Measurements from ENCODE around the gene DMRTA1. TPM values are rescaled to one million over a fixed set of nuclear protein-coding genes. Genes with fewer than 3 reads are reported as not detected.
"Not testable (repeated sequence)": the region's sequence is repeated elsewhere in the genome, so short reads cannot be mapped to it uniquely, and the experiment has no call there.

The DMRTA1 gene, protein sequence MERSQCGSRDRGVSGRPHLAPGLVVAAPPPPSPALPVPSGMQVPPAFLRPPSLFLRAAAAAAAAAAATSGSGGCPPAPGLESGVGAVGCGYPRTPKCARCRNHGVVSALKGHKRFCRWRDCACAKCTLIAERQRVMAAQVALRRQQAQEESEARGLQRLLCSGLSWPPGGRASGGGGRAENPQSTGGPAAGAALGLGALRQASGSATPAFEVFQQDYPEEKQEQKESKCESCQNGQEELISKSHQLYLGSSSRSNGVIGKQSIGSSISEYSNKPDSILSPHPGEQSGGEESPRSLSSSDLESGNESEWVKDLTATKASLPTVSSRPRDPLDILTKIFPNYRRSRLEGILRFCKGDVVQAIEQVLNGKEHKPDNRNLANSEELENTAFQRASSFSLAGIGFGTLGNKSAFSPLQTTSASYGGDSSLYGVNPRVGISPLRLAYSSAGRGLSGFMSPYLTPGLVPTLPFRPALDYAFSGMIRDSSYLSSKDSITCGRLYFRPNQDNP
- not detected for total RNA-seq

DNA sequence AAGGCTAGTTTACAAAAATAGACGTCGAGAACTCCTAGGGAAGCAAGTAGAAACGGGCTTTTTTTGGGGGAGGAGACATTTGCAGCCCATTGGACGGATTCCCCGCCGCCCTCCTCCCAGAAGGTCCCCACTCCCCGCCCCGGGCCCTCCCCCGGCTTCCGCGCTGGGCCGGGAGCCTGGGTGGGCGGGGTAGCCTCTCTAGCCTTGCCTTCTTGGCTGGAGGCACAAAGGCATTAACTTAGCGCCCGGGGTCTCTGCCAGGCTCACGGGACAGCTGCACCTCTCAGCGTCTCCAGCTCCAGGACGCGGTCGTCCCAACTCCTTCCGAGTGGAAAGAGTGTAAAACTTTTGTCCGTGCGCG lies at the start of gene DMRTA1:
DMRTA1 (plus strand) TSS at position 236 of the 361 bp plus-strand sequence. CDS start 242 bp downstream, outside the sequence.
- no peak within 1 kb of the TSS for H3K27ac Mint-ChIP-seq
- ATAC-seq: peak; percentile 27
- peaks cover 2% of the 10 kb centered on the region for H3K36me3 Mint-ChIP-seq (ENCODE audit: low read depth)
- H3K9me3 Mint-ChIP-seq (ENCODE audit: insufficient read depth): no peaks in the 10 kb centered on the region
- H3K4me3 Mint-ChIP-seq: peak within 1 kb of the TSS; percentile 31
- ChIA-PET POLR2A (no interaction called here), CTCF (interaction anchor here (1.7 kb wide), 1 partner anchor 203 kb away, joined by 5 read pairs; no protein-coding TSS in a partner anchor)
- DNase-seq: no peak
- H3K27me3 Mint-ChIP-seq (ENCODE audit: low read depth): peaks cover 42% of the 10 kb centered on the region
- H3K4me1 Mint-ChIP-seq (ENCODE audit: low read depth): peaks cover 5% of the 10 kb centered on the region

DNA sequence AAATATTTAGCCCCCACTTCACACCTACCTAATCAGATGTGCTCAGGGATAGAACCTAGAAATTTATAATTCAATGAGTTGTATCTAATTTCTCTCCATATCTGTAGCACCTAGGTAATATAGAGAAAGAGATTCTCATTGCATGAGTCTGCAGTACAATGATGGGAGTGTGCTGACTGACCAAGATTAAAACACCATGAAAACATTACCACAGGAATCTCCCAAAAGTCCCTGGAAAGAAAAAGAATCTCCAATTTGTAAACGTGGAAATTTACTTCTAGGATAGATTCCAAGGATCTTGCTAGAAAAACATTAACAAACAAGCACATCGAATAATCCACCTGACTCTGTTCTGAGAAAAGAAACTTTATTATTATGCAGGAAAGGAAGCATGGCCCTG lies 45.0 kb upstream of the DMRTA1 start:
- no peak for DNase-seq
- Mint-ChIP-seq H3K27ac (no peak overlapping the region), H3K27me3 (ENCODE audit: low read depth) (no peaks in the 10 kb centered on the region), H3K4me1 (ENCODE audit: low read depth) (no peaks in the 10 kb centered on the region), H3K36me3 (ENCODE audit: low read depth) (no peaks in the 10 kb centered on the region), H3K4me3 (no peak overlapping the region), H3K9me3 (ENCODE audit: insufficient read depth) (no peaks in the 10 kb centered on the region)
- ChIA-PET POLR2A (no interaction called here), CTCF (no interaction called here)
- ATAC-seq: no peak

DNA sequence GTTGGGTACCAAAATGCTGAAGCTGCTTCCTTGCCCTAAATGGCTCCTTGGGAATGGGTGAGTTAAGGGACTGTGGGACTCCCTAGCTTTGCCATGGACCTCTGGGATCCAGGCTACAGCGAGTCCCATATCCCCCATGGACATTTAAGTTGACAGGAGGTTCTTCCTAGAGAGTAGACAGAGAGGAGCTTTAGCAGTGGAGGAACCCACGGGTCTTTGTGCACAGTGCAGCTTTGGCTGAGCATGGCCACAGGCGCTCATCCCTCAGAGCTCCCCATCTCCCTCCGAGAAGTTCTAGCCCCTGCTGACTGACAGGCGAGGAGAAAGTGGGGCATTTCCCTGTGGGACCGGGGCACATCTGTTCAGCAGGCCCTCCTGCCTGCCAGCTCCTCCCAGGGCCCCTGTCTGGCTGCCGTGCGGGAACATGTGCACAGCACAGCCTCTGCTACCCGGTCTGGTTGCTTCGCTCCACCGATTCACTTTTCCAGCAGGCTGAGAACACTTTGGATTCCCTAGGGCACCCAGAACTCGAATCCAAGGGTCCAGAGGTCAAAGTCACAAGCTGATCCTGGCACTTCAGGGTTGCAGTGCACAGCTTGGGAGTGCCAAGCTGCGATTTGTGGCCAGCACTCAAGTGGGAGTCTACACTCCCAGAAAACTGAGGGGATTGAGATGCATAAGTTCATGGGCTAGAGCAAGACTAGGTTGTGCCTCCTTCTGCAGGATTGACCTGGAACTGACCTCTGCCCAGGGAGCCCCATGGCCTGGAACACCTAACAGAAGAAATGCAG lies 40.6 kb upstream of the DMRTA1 start:
- Mint-ChIP-seq H3K9me3 (ENCODE audit: insufficient read depth) (no peaks in the 10 kb centered on the region), H3K4me1 (ENCODE audit: low read depth) (no peaks in the 10 kb centered on the region), H3K27ac (no peak overlapping the region), H3K27me3 (ENCODE audit: low read depth) (no peaks in the 10 kb centered on the region), H3K4me3 (no peak overlapping the region), H3K36me3 (ENCODE audit: low read depth) (no peaks in the 10 kb centered on the region)
- CTCF ChIA-PET: no interaction called here
- POLR2A ChIA-PET: no interaction called here
- DNase-seq: no peak
- ATAC-seq: no peak

DNA sequence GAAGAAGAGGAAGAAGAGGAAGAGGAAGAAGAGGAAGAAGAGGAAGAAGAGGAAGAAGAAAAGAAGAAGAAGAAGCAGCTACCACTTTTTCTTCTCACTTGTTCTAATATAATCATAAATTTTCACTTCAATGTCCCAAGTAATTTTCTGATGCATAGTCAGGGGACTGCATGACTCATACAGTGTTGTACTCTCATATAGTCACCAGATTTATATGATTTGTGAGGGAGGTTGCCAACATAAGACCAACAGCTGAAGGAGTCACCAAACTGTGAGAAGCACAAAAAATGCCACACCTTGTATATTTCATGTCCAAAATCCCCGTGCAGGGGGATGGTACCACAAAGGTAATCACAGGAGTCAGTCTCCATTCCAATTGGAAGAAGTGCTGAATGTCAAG lies 32.7 kb upstream of the DMRTA1 start:
- DNase-seq (no peak), ATAC-seq (no peak)
- Mint-ChIP-seq H3K36me3 (ENCODE audit: low read depth) (no peaks in the 10 kb centered on the region), H3K9me3 (ENCODE audit: insufficient read depth) (no peaks in the 10 kb centered on the region), H3K27ac (no peak overlapping the region), H3K27me3 (ENCODE audit: low read depth) (no peaks in the 10 kb centered on the region), H3K4me3 (no peak overlapping the region), H3K4me1 (ENCODE audit: low read depth) (no peaks in the 10 kb centered on the region)
- ChIA-PET CTCF (no interaction called here), POLR2A (no interaction called here)

DNA sequence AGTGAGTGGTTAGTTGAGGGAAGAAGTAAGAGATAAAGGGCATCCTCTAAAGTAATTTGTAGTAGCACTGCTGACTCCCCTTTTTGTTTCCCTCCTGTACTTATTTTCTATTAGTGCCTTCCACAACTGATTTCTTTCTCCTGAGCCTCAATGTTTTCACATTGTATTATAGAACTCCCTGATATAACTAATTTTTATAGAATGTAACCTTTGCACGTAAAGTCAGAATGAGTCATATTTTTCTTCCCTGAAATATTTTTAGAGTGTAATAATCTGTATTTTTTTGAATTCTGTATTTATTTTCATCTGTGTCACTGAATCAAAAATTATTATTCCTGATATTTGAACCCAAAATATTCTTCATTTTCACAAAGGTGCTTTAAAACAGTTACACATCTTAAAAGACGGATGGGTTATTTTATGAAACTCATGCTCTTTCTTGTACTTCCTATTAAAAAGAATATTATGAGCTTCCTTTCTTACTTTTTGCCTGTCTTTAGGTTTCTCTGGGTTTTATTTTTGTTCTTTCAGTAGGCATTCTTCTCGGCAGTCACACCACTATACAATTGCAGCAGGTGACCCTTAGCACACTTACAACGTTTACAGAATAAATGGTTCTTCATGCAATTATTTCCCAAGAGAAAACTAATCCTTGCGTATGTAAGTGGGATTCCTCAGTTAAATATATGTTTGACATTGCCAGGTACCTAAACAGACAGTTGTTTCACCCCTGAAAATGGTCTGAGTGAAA lies 30.5 kb upstream of the DMRTA1 start:
- H3K4me1 Mint-ChIP-seq (ENCODE audit: low read depth): no peaks in the 10 kb centered on the region
- no peaks in the 10 kb centered on the region for H3K9me3 Mint-ChIP-seq (ENCODE audit: insufficient read depth)
- ATAC-seq (no peak), DNase-seq (no peak)
- no peaks in the 10 kb centered on the region for H3K36me3 Mint-ChIP-seq (ENCODE audit: low read depth)
- ChIA-PET CTCF (no interaction called here), POLR2A (no interaction called here)
- H3K27ac Mint-ChIP-seq: no peak overlapping the region
- no peak overlapping the region for H3K4me3 Mint-ChIP-seq
- no peaks in the 10 kb centered on the region for H3K27me3 Mint-ChIP-seq (ENCODE audit: low read depth)

DNA sequence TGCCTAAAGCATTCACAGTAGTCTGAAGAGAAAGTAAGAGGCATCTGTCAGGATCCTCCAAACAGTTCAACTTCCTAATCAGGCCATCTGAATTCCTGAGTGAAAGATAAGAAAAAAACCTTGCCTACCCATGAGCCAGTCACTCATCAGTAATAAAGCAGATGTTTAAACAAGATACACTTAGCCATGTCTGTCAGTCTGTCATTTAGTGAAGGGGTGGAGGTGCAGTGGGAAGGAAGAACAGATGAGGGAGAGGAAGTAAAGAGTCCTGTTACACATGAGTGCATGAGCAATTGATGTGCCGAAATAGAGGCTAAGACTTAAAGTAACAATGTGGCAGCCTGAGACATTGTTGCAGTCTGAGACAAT lies 29.9 kb upstream of the DMRTA1 start:
- no peaks in the 10 kb centered on the region for H3K36me3 Mint-ChIP-seq (ENCODE audit: low read depth)
- DNase-seq: no peak
- ChIA-PET POLR2A (no interaction called here), CTCF (no interaction called here)
- H3K27me3 Mint-ChIP-seq (ENCODE audit: low read depth): no peaks in the 10 kb centered on the region
- H3K4me1 Mint-ChIP-seq (ENCODE audit: low read depth): no peaks in the 10 kb centered on the region
- H3K4me3 Mint-ChIP-seq: no peak overlapping the region
- ATAC-seq: no peak
- no peaks in the 10 kb centered on the region for H3K9me3 Mint-ChIP-seq (ENCODE audit: insufficient read depth)
- H3K27ac Mint-ChIP-seq: no peak overlapping the region

DNA sequence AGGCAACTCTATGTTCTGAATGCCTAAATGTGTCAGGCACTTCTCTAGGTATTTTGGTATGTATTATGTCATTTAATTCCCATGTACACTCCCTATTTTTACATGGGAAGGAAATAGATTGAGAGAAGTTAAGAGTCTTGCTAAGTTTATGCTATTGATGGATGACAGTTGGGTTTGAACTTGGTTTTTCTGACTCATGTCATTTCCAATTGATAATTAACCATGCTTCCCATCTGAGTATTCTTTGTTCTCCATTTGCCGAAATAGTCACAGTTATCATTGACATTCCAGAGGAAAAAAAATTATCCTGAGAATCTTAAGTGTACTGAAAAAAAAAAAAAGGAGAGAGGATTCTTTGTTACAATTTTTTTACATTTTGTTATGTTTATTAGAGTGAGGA lies 23.1 kb upstream of the DMRTA1 start:
- Mint-ChIP-seq H3K27me3 (ENCODE audit: low read depth) (no peaks in the 10 kb centered on the region), H3K36me3 (ENCODE audit: low read depth) (no peaks in the 10 kb centered on the region), H3K4me3 (no peak overlapping the region), H3K27ac (no peak overlapping the region), H3K9me3 (ENCODE audit: insufficient read depth) (no peaks in the 10 kb centered on the region), H3K4me1 (ENCODE audit: low read depth) (no peaks in the 10 kb centered on the region)
- ATAC-seq (no peak), DNase-seq (no peak)
- POLR2A ChIA-PET: no interaction called here
- CTCF ChIA-PET: no interaction called here

DNA sequence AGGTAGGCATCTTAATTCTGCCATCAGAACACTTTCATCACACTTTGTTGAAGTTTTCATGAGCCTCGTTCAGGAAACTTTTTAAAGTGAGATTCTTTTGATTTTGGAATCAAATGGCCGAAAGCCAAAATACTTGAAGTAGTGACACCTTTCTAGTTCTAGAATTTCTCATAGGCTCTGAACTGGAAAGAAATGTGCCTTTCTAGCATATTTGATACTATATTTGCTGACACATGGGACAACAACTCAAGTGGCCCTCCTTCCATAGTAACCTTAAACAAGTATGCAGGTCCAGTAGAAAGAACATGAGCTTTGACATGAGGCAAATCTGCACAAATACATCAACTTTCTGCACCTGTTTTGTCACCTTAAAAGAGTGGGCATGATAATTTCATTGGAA lies 22.0 kb upstream of the DMRTA1 start:
- DNase-seq (no peak), ATAC-seq (no peak)
- Mint-ChIP-seq H3K4me1 (ENCODE audit: low read depth) (no peaks in the 10 kb centered on the region), H3K27me3 (ENCODE audit: low read depth) (peaks cover 2% of the 10 kb centered on the region), H3K36me3 (ENCODE audit: low read depth) (no peaks in the 10 kb centered on the region), H3K27ac (no peak overlapping the region), H3K9me3 (ENCODE audit: insufficient read depth) (no peaks in the 10 kb centered on the region), H3K4me3 (no peak overlapping the region)
- CTCF ChIA-PET: no interaction called here
- POLR2A ChIA-PET: no interaction called here

DNA sequence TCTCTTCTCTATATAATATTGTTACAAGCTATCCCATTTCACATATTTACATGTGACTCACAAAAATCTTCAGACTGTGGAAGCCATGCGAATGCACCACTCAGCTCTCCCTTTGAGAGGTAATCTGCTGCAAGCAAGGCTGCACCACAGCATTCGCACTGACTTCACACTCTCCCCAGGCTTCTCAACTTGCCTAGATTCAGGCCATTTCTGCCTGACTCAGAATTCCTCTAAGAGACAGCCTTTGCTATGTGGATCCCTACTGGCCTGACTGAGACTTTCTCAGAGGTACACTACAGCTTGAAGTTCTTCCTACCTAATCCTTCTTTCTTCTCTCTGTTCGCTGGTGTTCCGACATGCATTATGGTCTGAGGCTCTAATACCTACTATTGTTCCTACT lies 21.1 kb upstream of the DMRTA1 start:
- no peak overlapping the region for H3K4me3 Mint-ChIP-seq
- POLR2A ChIA-PET: no interaction called here
- H3K27me3 Mint-ChIP-seq (ENCODE audit: low read depth): peaks cover 2% of the 10 kb centered on the region
- ATAC-seq (no peak), DNase-seq (no peak)
- no peaks in the 10 kb centered on the region for H3K9me3 Mint-ChIP-seq (ENCODE audit: insufficient read depth)
- H3K27ac Mint-ChIP-seq: no peak overlapping the region
- CTCF ChIA-PET: no interaction called here
- no peaks in the 10 kb centered on the region for H3K4me1 Mint-ChIP-seq (ENCODE audit: low read depth)
- H3K36me3 Mint-ChIP-seq (ENCODE audit: low read depth): no peaks in the 10 kb centered on the region

DNA sequence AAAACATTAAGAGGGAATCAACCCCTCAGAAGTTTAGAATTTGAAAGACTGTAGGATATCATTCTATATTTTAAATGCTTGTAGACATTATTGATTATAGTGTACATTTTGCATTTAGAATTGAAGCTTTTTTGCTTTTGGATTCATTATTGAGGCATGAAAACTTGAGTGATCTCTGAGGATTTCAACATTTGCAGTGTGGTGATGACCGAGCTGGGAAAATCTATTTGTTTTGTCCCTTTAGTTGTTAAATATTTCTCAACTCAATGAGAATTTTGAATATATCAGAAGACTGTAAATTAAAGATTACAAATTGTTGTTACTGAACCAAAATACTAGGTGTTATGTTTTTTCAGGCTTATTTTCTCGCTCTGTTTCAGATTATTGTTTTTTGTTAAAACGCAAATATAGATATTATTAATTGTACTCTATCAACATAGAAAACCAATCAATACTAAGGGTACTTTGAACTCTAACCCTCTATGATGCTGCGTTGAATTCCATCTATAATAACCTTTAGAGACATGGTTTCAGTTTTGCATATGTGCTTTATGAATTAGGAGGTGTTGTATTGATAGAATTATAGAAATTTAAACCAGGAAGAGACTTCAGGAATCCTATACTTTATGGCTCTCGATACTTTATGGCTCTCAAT lies 19.3 kb upstream of the DMRTA1 start:
- CTCF ChIA-PET: no interaction called here
- ATAC-seq (no peak), DNase-seq (no peak)
- H3K4me3 Mint-ChIP-seq: no peak overlapping the region
- no peaks in the 10 kb centered on the region for H3K9me3 Mint-ChIP-seq (ENCODE audit: insufficient read depth)
- no peaks in the 10 kb centered on the region for H3K4me1 Mint-ChIP-seq (ENCODE audit: low read depth)
- POLR2A ChIA-PET: no interaction called here
- H3K27me3 Mint-ChIP-seq (ENCODE audit: low read depth): peaks cover 2% of the 10 kb centered on the region
- no peak overlapping the region for H3K27ac Mint-ChIP-seq
- no peaks in the 10 kb centered on the region for H3K36me3 Mint-ChIP-seq (ENCODE audit: low read depth)

DNA sequence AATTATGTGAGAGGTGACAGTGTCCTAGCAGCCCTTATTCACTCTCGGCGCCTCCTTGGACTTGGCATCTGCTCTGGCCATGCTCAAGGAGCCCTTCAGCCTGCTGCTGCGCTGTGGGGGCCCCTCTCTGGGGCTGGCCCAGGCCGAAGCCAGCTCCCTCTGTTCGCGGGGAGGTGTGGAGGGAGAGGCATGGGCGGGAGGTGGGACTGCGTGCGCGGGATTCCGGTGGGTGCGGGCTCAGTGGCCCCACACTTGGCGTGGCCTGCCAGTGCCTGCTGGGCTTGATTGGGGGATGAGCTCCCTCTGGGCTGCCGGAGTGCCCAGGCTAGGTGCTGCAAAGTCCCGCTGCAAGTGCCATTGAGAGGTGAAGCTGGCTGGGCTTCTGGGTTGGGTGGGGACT lies 12.9 kb upstream of the DMRTA1 start:
- ChIA-PET POLR2A (no interaction called here), CTCF (no interaction called here)
- Mint-ChIP-seq H3K4me1 (ENCODE audit: low read depth) (no peaks in the 10 kb centered on the region), H3K9me3 (ENCODE audit: insufficient read depth) (no peaks in the 10 kb centered on the region), H3K27ac (no peak overlapping the region), H3K36me3 (ENCODE audit: low read depth) (no peaks in the 10 kb centered on the region), H3K27me3 (ENCODE audit: low read depth) (peaks cover 2% of the 10 kb centered on the region), H3K4me3 (no peak overlapping the region)
- DNase-seq (no peak), ATAC-seq (no peak)

DNA sequence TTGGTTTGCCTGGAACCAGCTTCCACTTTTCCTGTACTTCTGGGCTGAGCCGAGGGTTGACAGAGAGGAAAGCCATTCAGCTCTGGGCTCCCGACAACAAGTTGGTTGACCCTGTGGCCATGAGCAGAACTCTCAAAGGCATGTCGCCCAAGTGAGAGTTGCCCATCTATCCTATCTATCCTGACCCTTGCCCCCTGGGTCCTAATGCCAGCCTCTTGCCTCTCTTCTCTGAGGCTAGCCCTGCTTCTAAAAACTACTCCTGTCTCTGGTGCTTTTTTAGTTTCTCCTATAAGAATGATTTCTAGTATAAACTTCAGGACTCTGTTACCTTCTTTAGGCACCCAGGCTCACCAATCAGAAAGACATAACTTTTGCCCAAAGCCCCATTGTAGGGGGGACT lies 11.4 kb upstream of the DMRTA1 start:
- H3K27ac Mint-ChIP-seq, POLR2A ChIA-PET: not testable (repeated sequence)

More for the DNA sequence above, 11.4 kb upstream of the DMRTA1 start:
- ATAC-seq; H3K36me3 Mint-ChIP-seq (ENCODE audit: low read depth); H3K4me1 Mint-ChIP-seq (ENCODE audit: low read depth); H3K27me3 Mint-ChIP-seq (ENCODE audit: low read depth); H3K4me3 Mint-ChIP-seq; H3K9me3 Mint-ChIP-seq (ENCODE audit: insufficient read depth); CTCF ChIA-PET; DNase-seq: not testable (repeated sequence)
